Fibroblast of lung (primary cell): Measurements from ENCODE around the gene ILDR1.

Experiments used
- EZH2 ChIP-seq: IDR thresholded peaks from 2 replicates; pipeline ENCODE4 v1.5.1; 2012; ENCODE audit warnings: low read length, control low read depth, mild to moderate bottlenecking; ENCODE audit errors: missing control alignments
- TF ChIP-seq, protein P1 (sequence below), 2 donors: IDR thresholded peaks in 1 of 2; conservative IDR thresholded peaks in 1 of 2; 1 replicate in 1 of 2; 2 replicates in 1 of 2; pipeline ENCODE4 v1.5.1; 2011 to 2012; ENCODE audit warnings: low read length in 2 of 2, control low read depth in 1 of 2, inconsistent platforms in 1 of 2, low read depth in 1 of 2, mild to moderate bottlenecking in 1 of 2

DNA sequence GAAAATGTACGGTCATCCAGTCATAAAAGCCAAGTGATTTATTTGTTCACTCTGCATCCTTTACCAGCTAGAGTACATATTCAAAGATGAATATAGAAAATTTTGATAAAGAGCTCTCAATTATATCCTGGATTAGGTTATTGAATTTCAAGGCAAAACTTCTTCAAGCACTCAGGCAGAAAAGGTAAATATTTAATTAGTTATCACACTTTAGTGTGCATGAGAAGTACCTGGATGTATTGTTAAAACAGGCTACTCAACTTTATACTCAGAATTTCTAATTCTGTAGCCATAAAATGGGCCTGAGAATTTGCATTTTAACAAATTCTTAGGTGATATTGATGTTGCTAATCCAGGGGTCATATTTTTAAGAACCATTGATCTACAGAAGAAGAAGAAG lies 45.3 kb downstream of the ILDR1 start:
- TF ChIP-seq, protein P1, sequence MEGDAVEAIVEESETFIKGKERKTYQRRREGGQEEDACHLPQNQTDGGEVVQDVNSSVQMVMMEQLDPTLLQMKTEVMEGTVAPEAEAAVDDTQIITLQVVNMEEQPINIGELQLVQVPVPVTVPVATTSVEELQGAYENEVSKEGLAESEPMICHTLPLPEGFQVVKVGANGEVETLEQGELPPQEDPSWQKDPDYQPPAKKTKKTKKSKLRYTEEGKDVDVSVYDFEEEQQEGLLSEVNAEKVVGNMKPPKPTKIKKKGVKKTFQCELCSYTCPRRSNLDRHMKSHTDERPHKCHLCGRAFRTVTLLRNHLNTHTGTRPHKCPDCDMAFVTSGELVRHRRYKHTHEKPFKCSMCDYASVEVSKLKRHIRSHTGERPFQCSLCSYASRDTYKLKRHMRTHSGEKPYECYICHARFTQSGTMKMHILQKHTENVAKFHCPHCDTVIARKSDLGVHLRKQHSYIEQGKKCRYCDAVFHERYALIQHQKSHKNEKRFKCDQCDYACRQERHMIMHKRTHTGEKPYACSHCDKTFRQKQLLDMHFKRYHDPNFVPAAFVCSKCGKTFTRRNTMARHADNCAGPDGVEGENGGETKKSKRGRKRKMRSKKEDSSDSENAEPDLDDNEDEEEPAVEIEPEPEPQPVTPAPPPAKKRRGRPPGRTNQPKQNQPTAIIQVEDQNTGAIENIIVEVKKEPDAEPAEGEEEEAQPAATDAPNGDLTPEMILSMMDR (conservative IDR thresholded peaks at IDR 0.05 in 1 of 2, IDR thresholded peaks at IDR 0.05 in 1 of 2; ENCODE audit: low read depth in 1 of 2, low read length in 2 of 2), result no peak
- no peak for TF ChIP-seq EZH2
